HuH-7.5 (cell line): ENCODE results near the gene REEP3.
A peak's percentile ranks its signal among the peaks of the same experiment; 100 is the strongest.

Experiments
- DNase-seq: peaks from one replicate; pipeline ENCODE4 v3.0.0; 2011; ENCODE audit warnings: low spot score

REEP3 gene

DNA sequence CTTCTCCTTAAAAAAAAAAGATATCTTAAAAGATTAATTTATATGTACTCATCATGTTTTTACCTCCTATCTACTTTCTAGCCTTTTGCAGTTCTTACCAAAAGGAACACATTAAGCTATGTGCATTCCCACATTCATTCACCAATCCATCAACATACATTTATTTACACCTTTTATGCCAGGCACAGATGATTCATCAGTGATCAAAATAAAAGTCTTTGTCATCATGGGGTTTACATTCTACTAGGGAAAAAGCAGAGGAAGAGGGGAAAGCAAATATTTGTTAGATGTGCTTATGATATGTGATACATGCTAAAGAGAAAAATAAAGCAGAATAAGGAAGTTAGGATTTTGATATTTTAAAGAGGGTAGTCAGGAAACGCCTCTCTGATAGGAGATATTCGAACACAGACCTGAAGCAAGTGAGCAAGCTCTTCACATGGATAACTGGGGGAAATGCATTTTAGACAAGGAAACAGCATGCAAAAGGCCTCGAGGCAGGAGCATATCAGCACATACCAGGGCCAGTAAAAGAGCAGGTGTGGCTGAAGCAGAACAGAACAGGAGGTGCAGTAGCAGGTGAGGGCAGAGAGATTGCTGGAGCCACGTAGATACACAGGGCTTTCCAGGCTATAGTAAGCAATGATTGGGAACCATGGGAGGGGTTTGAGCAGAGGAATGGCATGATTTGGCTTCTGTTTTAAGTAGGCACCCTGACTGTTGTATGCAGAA lies 67.4 kb downstream of the REEP3 start:
- no peak for DNase-seq

- no peak for DNase-seq
These were observed 70.6 kb downstream of the REEP3 start for GRCh38 chr10:63591600-63592379.

DNA sequence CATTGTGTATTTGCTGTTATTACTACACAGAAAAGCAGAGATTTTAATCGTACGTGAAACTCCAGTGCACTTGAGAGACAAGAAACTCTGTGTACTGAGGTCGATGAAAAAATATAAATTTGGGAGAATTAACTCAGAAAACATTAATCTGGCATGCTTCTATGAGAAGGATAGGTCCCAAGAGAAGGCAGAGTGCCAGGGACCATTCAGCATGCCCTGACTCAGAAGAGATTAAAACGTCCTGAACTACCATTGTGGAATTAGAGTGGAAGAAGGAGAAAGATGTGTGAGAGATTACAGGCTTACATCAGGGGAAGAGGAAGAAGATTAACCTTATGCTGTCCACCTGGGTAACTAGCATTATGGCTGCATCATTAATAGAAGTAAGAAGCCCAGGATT lies 72.4 kb downstream of the REEP3 start:
- DNase-seq: no peak

GRCh38 chr10:63595072-63595471 lies 73.9 kb downstream of the REEP3 start:
- no peak for DNase-seq

- no peak for DNase-seq
These were observed 75.7 kb downstream of the REEP3 start for GRCh38 chr10:63596924-63597323.

DNA sequence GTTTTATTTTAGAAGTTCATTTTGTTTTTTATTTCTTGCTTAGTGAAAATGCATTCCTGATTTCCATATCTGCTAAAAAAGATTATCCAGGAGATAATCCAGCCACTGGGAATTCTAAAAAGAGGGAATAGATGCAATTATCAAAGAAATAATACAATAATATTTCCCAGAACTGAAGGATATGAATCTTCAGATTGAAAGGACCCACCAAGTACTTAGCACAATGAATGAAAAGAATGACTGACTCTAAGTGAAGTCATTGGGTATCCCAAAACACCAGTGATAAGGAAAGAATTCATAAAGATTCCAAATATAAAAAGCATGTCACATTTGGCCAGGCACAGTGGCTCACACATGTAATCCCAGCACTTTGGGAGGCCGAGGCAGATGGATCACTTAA lies 79.3 kb downstream of the REEP3 start:
- no peak for DNase-seq

GRCh38 chr10:63603709-63604445 lies 82.7 kb downstream of the REEP3 start:
- DNase-seq: no peak

- no peak for DNase-seq
These were observed 84.2 kb downstream of the REEP3 start for GRCh38 chr10:63605197-63605967.

- DNase-seq: no peak
These were observed 87.3 kb downstream of the REEP3 start for GRCh38 chr10:63608511-63608910.

DNA sequence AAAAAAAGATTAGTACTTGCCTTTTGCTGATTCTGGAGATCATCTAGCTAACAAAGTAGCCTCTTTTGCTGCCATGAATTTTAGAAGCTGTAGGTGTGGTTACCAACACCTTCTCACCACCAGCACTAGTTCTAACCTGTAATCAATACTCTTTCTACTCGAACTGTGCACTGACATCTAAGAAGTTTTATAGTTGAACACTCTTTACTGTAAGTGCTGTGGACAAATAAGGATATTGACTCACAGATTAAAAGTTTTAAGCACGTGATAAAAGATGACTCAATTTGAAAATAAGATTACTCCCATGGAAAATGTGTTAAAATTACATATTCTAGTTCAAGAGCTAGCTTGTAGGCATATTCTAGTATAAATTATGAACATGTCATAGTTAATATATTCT lies 89.9 kb downstream of the REEP3 start:
- no peak for DNase-seq

DNA sequence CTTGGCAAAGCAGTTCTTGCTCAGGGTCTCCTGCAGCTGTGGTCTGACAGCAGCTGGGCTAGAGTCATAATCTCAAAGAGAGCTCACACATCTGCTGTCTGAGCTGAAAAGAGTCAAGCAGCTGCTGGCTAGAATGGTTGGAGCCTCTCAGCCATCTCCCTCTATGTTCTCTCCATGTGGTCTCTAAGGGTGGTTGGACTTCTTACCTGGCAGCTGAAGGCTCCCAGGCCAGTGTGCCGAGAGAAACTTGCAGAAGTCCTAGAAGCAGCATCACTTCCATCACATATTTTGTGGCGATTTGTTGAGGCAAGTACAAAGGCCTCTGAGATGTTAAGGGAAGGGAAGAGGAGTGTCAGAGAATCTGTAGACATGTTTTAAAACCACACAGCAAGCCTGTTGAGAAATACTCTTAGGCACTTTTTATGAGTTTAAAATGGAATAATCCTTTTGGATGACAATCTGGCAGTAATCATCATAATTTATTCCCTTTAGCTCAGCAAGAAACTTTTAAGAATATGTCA lies 93.2 kb downstream of the REEP3 start:
- DNase-seq: no peak

- no peak for DNase-seq
These were observed 97.4 kb downstream of the REEP3 start for GRCh38 chr10:63618552-63618951.

- no peak for DNase-seq
These were observed 98.2 kb downstream of the REEP3 start for GRCh38 chr10:63619426-63619825.

GRCh38 chr10:63622097-63622496 lies 100.9 kb downstream of the REEP3 start:
- no peak for DNase-seq

DNA sequence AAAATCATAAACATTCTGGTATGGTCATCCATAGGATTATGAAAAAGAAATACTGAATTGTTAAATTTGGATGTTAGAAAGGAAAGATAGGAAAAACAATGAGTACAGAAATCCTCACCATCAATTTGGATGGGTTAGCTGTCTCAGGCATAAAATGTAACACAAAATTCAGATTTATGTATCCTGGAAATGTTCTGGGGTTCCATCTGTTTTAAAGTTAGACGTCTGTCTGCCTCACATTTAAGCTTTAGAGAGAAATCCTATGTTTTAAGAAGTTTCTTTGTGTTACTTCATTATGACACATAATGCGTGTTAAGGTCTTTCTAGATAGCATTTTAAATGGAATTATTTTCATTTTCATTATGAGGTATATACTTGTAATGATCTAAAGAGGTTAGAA lies 103.5 kb downstream of the REEP3 start:
- no peak for DNase-seq

GRCh38 chr10:63627396-63627795 lies 106.2 kb downstream of the REEP3 start:
- no peak for DNase-seq

DNA sequence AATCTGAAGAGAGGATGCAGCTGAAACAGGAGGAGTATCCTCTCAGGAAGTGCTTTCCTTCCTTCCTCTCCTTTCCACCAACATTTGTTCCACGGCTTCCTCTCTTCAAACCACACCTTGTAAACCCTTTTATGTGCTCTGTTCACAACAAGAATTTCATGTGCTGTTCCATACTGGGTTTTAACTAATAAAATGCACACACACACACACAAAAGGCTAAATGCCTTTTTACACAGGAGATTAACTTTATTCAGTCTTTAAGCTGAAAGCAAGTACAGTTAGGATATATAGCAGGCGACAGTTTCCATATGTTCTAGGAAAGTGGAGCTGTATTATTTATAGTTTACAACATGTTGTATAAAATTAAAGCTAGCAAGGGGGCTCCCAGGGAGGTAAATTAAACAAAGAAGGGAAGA lies 106.7 kb downstream of the REEP3 start:
- DNase-seq: no peak

DNA sequence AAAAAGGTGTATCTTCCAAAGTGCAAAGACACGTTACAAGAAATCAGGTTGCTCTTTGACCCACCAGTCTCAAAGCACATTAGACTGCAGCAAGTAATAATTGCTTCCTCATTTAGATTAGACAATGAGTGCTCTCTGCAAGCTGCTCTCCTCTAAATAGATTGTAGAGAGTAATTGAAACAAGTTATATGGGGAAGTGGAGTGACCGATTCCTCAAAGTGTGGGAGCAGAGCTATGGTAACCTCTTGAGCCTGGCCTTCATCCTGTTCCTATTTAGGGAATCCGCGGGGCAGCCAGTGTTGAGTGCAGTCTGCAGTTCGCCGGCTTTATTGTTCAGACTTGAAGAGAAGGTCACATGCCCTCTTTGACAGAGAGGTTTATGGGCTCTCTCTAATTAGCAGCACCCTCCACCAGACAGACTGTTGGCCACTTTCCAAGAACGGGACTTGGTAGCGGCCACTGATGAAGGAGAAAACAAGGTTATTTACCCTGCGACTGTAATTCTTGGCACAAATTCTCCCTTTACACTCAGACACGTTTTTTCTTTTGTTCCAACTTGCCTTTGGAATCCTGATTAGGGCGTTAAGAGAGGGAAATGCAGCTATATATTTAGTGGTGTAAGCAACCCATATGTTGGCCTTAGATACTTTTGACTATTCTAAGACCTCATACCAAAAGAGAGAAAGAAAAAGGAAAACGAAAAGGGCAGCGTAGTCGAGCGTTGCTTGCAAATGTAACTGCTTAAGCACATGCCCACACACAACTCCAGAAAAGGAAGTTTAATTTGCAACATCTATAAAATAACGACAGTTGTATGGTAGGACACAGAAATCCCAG lies 107.5 kb downstream of the REEP3 start:
- DNase-seq: peak; percentile 25

DNA sequence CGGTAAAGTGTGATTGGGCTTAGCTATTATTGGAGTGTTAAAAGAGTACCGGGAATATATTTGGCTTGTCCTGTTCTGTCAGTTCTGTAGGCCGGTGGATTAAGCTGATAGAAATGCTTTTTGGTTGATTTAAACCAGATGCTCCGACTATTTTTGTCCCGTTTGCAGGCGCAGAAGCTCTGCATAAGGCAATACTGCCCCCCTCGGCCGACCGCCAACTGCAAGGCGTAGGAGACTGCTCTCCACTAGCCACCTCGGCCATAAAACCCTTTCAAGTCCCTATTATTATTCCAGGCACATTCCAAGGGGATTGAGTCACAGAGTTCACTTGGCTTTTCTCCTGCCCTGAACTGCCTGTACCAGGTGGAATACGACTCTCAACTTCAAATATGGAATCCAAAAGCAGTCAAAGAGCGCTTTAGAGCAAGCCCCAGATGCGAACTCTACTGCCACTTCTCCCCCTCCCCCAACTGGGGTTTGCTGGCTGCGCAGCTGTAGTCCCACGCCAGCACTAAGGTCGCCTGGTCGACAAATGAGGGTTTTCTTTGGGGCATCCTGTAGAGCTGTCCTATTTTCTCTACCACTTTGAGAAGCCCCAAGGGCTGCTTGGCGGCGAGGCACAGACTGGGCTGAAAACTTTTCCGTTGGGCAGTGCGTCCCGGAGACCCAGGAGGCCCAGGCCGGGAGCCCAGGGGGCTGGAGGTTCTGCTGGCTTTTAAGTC lies 108.3 kb downstream of the REEP3 start:
- peak; percentile 42 for DNase-seq
